SK-N-SH treated with all-trans-retinoic acid at 6 μM for 48 hours (cell line): ENCODE results near the gene WNT3.

Source experiments
- RARB ChIP-seq: fragments of 250-450 bp; sonication (Bioruptor Pico); IDR thresholded peaks from 2 replicates; pipeline ENCODE4 v1.8.0; 2021; ENCODE audit warnings: mild to moderate bottlenecking, moderate library complexity
- TF ChIP-seq, protein P1 (sequence below): fragments of 250-450 bp; sonication (Bioruptor Pico); IDR thresholded peaks from 2 replicates; pipeline ENCODE4 v1.5.0; 2020; ENCODE audit warnings: mild to moderate bottlenecking, moderate library complexity
- TF ChIP-seq, protein P2 (sequence below): fragments of 250-450 bp; sonication (Bioruptor Pico); IDR thresholded peaks from 2 replicates; pipeline ENCODE4 v1.8.0; 2020; ENCODE audit warnings: mild to moderate bottlenecking, moderate library complexity, borderline replicate concordance

DNA sequence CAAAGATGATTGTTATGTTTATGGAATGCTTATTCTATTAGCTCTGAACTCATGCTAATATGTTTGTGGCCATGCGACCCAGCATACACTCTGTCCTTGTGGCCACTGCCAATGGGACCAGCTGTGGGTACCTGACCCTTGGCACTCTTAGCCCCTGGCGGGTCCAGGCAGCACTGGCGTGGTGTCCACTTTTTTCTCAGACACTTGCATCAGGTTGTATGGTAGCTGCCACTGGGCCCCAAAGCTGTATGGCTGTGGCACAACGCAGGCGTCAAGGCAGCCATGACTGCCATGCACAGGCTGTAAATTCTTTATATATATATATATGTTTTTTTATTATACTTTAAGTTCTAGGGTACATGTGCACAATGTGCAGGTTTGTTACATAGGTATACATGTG, 20.7 kb upstream of the WNT3 start:
- TF ChIP-seq, protein P1, sequence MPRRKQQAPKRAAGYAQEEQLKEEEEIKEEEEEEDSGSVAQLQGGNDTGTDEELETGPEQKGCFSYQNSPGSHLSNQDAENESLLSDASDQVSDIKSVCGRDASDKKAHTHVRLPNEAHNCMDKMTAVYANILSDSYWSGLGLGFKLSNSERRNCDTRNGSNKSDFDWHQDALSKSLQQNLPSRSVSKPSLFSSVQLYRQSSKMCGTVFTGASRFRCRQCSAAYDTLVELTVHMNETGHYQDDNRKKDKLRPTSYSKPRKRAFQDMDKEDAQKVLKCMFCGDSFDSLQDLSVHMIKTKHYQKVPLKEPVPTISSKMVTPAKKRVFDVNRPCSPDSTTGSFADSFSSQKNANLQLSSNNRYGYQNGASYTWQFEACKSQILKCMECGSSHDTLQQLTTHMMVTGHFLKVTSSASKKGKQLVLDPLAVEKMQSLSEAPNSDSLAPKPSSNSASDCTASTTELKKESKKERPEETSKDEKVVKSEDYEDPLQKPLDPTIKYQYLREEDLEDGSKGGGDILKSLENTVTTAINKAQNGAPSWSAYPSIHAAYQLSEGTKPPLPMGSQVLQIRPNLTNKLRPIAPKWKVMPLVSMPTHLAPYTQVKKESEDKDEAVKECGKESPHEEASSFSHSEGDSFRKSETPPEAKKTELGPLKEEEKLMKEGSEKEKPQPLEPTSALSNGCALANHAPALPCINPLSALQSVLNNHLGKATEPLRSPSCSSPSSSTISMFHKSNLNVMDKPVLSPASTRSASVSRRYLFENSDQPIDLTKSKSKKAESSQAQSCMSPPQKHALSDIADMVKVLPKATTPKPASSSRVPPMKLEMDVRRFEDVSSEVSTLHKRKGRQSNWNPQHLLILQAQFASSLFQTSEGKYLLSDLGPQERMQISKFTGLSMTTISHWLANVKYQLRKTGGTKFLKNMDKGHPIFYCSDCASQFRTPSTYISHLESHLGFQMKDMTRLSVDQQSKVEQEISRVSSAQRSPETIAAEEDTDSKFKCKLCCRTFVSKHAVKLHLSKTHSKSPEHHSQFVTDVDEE (CRISPR knock-in tag) = no peak
- TF ChIP-seq, protein P2, sequence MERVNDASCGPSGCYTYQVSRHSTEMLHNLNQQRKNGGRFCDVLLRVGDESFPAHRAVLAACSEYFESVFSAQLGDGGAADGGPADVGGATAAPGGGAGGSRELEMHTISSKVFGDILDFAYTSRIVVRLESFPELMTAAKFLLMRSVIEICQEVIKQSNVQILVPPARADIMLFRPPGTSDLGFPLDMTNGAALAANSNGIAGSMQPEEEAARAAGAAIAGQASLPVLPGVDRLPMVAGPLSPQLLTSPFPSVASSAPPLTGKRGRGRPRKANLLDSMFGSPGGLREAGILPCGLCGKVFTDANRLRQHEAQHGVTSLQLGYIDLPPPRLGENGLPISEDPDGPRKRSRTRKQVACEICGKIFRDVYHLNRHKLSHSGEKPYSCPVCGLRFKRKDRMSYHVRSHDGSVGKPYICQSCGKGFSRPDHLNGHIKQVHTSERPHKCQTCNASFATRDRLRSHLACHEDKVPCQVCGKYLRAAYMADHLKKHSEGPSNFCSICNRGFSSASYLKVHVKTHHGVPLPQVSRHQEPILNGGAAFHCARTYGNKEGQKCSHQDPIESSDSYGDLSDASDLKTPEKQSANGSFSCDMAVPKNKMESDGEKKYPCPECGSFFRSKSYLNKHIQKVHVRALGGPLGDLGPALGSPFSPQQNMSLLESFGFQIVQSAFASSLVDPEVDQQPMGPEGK (CRISPR knock-in tag) = no peak
- TF ChIP-seq RARB = no peak
